Central memory CD4-positive, alpha-beta T cell (primary cell): ENCODE results near the gene ZCCHC14.
"Not testable (repeated sequence)": the region's sequence is repeated elsewhere in the genome, so short reads cannot be mapped to it uniquely, and the experiment has no call there.

Experiments
- DNase-seq: peaks from one replicate; pipeline ENCODE4 v3.0.0; 2022

Gene ZCCHC14

GRCh38 chr16:87523605-87524004 is 30.8 kb upstream of the ZCCHC14 start:
- not testable (repeated sequence) for DNase-seq

GRCh38 chr16:87521764-87522163 is 28.9 kb upstream of the ZCCHC14 start:
- DNase-seq: not testable (repeated sequence)

- not testable (repeated sequence) for DNase-seq
Measured at GRCh38 chr16:87519170-87519569, 26.3 kb upstream of the ZCCHC14 start.

- DNase-seq: not testable (repeated sequence)
Measured at GRCh38 chr16:87518430-87519051, 25.7 kb upstream of the ZCCHC14 start.

- DNase-seq: not testable (repeated sequence)
Measured at GRCh38 chr16:87517610-87518429, 25.0 kb upstream of the ZCCHC14 start.

- DNase-seq: no peak
Measured at GRCh38 chr16:87516361-87516760, 23.5 kb upstream of the ZCCHC14 start.

- no peak for DNase-seq
Measured at GRCh38 chr16:87515475-87516330, 22.9 kb upstream of the ZCCHC14 start.

- not testable (repeated sequence) for DNase-seq
Measured at GRCh38 chr16:87509778-87510177, 17.0 kb upstream of the ZCCHC14 start.

- no peak for DNase-seq
Measured at GRCh38 chr16:87507351-87508069, 14.7 kb upstream of the ZCCHC14 start.

GRCh38 chr16:87506423-87507350 is 13.9 kb upstream of the ZCCHC14 start:
- no peak for DNase-seq

- no peak for DNase-seq
Measured at GRCh38 chr16:87505834-87506233, 13.0 kb upstream of the ZCCHC14 start.

- not testable (repeated sequence) for DNase-seq
Measured at GRCh38 chr16:87503232-87503937, 10.6 kb upstream of the ZCCHC14 start.

- DNase-seq: no peak
Measured at GRCh38 chr16:87502308-87502969, 9.6 kb upstream of the ZCCHC14 start.

GRCh38 chr16:87501117-87501516 is 8.3 kb upstream of the ZCCHC14 start:
- no peak for DNase-seq

GRCh38 chr16:87499189-87499486 is 6.3 kb upstream of the ZCCHC14 start:
- no peak for DNase-seq

GRCh38 chr16:87498324-87499188 is 5.7 kb upstream of the ZCCHC14 start:
- no peak for DNase-seq

GRCh38 chr16:87497767-87498290 is 5.0 kb upstream of the ZCCHC14 start:
- not testable (repeated sequence) for DNase-seq

GRCh38 chr16:87497023-87497766 is 4.4 kb upstream of the ZCCHC14 start:
- not testable (repeated sequence) for DNase-seq
